NCI-H1105 (cell line): ENCODE data around the gene ACIN1.

Experiments
- DNase-seq: peaks from one replicate; lab custom pipeline; 2025; lab: John Stamatoyannopoulos, UW

The ACIN1 gene

DNA sequence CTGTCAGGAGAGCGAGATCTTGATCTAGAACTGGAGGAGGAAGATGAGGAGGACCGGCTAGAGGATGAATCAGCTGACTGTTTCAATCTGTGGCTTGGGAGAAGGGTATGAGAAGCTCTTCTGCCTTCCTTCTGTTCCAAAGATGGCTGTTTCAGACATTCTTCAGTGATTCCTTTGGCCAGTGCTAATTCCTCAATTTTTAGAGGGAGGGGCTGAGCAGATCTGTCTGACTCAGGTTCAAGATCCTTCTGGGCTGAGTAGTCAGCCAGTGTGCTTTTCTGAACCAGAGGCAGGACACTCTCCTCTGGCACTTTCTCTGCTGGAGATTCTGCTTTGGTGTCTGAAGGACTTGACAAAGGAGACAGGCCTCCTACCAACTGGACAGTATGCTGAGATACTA is 15.2 kb downstream of the ACIN1 start:
- no peak for DNase-seq

DNA sequence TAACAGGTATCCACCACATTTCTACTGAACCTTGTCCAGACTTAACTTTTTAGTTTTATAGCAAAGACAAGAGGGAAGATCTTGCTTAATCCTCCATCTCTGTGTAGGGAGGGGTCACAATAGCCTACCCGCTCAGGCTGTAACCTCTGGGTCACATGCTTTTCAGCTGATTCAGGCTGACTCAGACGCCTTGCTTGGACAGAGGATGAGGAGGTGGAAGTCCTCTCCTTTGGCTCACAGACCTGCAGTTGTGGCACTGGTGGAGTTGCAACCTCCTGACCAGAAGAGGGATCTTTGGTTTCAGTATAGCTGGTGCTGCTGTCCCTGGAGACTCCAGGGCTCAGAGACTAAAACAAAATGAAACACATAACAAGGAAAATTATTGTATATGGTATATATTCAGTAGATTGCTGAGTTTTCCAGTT is 16.2 kb downstream of the ACIN1 start:
- no peak for DNase-seq

DNA sequence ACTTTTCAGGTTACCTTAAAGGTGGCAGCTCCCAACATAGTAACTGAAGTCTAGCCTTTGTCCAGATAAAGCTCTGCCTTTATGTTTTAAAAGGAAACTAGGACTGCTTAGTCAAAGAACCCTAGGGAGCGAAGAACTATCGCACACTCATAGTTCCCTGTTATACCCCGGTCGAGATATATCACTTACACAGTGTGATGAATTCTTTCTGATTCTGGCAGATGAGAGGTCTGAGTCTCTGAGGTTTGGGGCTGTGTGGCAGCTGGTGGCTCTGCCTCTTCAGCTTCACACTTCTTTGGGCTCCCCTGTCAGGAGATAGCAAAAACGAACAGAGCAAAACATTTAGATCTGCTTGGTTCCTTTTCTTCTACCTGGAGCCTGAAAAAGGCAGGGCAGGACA is 17.0 kb downstream of the ACIN1 start:
- DNase-seq, result no peak

DNA sequence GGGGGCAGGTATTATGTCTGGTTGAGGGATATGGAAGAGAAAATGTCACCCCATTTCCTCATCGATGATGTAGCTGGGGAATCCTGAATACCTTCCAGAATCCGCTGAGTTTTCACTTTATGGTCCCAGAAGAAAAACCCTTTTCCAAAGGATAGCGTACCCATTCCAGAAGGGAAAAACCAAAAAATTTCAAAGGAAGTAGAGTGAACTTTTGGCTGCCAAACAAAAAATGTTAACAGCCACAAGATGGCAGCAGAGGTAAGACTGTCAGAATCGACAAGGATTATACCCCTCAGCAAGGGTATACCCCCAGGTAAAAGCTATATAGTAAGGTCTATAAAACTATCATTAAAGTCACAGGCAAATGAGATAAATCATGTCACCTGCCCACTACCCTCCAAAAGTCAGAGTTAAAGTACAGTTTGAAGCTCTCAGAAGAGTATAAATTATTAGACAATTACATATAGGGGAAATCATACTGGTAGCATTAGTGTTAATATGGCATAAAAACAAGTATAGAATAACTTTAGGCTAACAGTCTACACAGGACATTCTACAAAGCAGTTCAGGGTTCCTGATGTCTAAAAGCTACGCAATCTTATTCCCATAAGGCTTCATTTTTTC is 18.0 kb downstream of the ACIN1 start:
- DNase-seq, result no peak

DNA sequence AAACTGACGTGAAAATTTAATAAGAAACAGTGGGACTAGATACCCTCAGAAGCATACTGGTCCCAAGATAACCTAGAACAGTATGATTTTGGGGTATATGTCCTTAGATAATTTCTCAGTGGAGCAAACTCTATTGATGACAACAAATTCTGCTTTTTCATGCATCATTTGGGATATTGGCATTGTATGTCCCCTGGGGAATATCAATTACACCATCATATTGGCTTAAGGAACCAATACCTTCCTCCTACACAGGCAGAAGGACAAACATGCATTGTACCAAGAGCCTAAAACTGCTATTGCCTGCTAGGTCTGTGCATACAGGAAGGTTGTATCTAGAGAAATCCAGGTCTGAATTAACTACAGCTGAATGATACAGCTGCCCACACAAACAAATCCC is 20.0 kb downstream of the ACIN1 start:
- DNase-seq, result no peak

DNA sequence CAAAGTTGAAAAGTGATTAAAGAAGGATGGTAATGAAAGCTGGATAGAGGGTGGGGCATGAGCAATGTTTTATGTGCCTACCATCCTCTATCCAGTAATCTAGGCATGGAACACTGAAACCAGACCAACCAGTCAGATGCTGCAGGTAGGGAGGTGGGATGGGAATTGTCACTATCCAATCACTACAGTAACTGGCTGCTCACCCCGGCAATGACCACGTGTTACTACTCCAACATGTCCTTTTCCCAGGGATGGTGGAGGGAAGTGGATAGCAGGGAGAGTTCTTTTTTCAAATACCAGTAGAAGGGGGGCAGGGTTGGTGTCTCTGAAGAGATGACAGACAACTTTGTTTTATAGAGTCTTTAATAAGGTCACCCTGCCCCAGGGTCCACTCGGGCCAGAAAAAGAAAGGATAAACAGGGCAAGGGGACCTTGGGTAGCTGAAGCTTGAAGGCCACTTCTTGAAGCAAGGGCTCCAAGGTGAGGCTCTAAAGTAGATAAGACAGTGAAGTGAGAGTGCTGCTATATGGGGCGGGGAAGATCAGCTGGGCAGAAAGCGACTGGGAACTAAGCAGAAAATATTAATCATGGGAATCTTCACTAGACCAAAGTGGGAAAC is 22.9 kb downstream of the ACIN1 start:
- DNase-seq, result no peak

DNA sequence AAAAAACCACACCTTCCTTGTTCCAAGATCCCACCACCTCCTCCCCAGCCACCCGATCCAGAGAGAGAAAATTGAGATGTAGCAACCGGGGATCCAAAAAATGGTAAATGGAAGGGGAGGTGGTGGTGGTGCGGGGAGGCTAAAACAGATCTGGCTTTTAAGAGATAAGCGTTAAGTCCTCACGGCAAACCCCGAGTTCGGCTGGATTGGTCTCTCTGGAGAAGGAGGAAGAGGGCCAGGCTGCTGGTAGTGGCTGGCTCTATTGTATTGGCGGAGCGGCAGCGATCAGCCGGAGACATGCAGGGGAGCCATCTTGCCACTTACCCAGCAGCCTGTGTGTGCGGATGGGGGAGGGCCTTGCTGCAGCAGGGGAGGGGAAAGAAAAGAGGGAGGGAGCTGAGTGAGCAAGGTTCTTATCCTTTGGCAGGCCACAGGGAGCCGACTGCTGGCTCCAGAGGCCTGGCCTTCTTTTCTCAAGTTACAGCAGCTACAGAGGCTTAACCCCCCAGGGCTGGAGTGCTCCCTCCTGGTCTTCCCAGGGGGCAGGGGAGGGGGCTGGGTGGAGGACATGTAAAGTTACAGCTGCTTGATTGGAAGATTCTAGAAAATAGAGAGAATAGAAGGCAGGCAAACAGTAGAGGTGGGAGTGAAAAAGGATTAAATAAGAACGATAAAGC is 23.6 kb downstream of the ACIN1 start:
- DNase-seq, result no peak

DNA sequence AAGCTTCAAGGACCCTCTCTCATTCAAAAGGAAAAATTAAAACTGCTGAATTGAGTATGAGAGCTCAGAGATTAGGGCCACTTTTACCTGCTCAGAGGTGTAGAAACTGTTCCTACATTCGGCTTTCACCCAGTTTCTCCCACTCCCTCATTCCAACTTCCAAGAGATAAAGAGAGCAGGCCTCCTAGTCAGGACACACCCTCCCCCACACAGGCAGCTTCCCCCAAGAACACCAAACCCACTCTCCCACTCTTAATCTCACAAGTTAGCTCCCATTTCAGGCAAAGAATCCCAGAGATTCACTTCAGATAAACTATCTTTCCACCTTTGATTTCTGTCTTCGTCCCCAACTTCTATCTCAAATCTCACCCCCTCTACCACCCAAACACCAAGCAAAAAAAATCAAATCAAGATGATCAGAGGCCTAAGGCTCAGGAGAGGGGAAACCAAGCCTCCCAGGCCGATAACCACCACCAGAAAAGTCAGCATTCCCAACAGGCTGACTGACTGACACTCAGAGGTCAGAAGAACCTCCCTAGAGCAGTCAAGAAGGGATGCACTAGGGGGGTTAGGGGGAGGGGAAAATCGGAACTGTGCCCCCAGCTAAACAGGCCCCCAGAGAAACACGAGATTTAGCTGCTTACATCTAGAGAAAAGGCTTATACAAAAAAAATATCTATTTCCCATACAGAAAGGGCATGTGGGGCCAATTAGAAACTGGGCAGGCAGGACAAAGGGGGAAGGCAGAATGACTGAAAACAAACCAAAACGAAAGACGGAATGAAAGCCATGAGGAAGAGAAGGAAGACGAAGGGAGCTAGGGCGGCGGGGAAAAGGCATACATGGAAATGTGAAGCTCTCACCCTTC is 24.4 kb downstream of the ACIN1 start:
- DNase-seq, result no peak

DNA sequence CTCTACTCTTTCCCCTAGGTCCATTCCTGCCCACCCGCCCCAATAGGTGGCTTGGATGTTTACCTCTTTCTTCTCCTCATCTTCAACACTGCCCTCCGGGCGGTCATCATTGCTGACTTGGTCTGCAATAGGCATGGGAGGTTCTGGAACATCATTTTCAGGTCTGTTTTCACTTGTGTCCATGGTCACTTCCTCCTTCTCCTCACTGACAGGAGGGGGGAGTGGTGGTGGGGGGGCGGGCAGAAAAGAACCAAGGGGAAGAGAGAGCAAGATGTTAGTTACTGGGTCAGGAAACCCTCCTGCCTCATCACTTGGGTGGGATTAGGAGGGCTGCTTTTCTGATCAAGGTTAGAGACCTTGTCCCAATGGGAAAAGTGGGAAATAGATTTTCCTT is 25.5 kb downstream of the ACIN1 start:
- DNase-seq, result no peak

DNA sequence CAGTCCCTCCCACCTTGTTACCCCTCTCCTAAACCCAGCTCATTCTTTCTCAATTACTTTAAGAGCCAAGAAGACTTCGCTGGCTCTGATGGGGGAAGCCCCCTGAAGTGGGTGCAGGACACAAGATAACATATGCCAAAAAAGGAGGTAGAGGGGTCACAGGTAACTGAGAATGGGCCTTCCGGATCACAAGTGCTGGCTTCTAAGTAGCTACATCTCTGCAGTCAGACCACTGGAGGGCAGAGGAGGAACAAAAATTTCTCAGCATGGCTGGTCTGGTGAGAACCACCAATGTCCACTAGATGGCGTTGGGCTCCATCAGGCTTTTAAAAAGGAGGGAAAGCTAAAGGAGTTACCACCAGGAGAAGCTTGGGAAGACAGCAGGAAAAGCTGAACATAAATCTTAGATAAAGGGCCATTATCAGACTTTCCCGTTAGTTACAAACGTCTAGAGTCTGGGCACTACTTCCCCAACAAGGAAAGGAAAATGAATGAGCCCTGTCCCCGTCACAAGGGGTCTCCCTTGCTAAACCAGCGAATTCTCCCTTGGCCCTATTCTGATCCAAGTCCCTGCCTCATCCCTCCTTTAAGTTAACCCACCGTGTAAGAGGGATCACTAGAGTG is 26.0 kb downstream of the ACIN1 start:
- no peak for DNase-seq

DNA sequence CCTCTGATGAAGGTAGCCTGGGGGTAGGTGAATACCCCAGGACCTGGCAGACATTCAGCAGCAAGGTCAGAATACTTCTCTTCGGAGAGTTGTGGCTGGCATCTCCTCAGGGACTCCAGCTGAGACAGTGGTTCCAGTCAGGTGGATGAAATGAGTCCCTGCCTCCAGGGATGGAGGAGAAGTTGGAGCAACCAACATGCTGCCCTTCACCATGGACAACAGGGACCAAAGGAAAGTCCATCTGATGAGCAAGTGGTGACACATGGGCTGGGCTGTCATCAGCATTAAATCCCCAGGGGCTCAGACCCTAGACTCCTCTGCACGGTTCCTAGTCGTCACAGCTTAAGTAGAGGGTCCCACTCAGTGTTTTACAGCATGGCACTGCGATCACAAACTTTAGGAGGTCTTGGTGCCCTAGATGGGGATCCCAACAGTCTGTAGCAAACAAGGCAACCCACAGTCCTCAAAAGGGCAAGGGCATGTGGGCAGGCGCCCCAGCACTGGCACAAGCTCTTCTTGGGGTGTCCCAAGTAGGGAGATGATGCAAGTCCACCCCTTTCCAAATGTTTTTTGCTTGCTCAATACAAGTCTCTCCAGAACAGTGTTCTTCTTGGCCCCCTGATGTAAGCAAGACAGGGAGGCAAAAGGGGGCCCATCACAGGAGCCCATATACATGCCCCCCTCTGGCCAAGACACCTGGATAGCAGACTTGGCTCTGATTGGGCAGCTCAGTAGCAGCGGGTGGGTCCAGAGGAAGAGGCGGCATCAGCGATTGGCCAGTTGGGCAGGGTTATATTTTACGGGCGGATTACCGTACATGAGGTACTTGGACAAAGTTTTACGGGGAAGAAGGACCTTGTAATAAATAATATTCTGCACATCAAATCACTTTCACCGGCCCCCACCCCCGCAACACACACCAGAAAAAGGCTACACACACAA is 26.8 kb downstream of the ACIN1 start:
- no peak for DNase-seq

DNA sequence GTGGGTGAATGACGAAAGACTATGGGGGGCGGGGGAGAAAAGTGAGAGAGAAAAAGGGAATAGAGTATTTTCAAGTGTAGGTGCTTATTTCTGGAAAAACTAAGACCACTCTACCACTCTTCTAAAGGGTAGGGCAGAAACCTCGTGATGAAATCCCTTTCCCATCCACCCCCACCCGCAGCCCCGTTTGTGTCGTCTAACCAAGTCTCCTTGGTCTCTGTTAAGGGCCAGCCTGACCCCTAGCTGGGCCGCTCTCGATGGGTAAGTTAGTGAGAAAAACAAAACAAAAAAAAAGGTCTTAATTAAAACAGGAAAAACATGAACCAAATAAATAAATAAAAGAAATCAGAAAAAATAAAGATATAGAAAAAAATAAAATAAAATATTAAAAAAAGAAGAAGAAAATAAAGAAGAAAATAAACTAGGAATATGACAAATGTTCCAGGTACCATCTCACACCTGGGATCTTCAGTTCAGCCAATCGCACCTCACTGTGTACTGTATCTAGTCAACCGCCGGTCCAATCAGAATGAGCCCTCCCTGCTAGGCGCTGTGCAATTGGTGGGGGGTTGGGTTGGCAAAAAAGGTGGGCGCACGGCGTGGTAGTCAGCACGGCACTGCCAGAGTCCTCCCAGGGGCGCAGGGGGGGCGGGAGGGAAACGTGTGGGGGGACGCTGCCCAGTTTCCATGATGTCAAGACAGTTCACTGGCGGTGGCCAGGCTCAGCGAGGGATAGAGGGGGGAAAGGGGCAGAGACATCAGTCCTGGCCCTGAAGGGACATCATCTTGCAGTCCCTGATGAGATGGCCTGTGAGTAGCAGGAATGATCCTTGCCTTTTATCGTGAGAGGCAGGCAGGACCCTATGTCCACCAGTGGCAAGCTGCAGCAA is 27.8 kb downstream of the ACIN1 start:
- DNase-seq, result no peak

DNA sequence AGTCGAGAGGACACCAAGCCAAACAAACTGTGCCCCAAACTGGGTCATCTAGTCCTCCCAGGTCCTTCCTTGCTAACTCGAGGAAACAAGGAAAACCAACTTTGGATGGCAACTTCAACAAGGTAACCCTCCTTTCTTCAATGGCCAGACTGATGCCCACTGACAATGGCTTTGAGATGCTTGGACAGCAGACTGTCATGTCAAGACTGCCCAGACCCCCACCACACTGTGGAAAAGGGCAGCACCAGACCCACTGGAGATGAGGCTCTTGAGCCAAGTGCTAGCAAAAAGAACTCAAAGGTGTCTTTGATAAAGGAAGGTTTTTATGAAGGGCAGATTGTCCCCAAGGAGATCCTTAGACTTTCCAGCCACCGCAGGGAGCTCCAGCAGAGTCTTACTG is 28.6 kb downstream of the ACIN1 start:
- DNase-seq, result no peak

DNA sequence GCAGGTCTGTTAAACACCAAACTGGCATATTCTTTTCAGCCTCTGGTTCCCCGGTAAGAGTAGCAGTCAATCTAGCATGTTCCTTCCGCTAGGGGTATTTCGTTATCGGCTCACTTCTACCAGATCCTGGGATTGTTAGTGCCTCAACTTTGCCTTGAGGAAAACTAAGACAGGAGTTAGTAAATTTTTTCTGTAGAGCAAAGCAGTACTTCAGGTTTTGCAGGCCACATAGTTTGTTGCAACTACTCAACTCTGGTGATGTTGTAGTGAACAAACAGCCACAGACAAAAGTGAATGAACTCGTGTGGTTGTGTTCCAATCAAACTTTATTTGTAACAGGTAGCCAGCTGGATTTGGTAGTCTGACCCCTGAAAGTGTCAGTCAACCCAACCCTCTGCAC is 31.3 kb downstream of the ACIN1 start:
- DNase-seq, result no peak

DNA sequence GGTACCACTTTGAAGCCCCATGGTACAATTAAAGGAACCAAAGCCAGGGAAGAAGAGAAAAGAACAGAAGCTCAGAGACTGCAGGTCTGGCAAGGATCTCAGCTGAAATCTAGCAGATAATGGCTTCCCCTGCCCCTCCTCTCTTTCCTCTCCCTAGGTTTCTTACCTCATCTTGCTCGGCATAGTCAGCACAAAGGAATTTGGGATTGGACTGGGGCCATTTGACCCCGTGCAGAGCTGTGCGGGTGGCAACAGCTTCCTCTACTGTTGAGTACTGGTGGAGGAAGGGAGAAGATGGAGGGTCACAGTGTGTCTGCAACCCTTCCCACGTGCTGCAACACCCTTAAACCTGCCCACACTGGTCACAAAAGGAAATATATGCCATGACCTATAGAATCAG is 32.9 kb downstream of the ACIN1 start:
- no peak for DNase-seq

DNA sequence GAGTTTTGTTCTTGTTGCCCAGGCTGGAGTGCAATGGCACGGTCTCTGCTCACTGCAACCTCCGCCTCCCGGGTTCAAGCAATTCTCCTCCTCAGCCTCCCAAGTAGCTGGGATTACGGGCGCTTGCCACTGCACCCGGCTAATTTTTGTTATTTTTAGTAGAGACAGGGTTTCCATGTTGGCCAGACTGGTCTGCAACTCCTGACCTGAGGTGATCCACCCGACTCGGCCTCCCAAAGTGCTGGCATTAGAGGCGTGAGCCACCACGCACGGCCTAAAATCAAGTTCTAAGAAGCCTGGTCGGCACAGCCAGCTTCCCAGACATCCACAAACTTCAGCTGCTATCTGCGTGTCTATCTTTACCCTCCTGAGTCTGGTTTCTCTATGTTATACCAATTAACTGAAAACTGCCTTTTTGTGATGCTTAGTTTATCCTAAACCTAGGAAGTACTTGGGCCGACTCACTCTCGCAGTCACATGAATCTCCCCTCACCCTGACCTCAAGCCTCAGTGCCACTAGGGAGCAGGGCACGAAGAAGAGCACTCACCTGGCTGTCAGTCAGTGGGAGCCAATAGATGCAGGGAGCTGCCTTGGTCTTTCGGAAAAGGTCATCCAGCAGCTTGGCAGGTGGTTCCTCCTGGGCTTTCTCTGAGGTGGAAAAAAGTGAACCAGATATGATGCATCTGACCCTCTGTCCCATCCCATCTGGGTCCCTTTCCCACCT is 34.2 kb downstream of the ACIN1 start:
- no peak for DNase-seq

DNA sequence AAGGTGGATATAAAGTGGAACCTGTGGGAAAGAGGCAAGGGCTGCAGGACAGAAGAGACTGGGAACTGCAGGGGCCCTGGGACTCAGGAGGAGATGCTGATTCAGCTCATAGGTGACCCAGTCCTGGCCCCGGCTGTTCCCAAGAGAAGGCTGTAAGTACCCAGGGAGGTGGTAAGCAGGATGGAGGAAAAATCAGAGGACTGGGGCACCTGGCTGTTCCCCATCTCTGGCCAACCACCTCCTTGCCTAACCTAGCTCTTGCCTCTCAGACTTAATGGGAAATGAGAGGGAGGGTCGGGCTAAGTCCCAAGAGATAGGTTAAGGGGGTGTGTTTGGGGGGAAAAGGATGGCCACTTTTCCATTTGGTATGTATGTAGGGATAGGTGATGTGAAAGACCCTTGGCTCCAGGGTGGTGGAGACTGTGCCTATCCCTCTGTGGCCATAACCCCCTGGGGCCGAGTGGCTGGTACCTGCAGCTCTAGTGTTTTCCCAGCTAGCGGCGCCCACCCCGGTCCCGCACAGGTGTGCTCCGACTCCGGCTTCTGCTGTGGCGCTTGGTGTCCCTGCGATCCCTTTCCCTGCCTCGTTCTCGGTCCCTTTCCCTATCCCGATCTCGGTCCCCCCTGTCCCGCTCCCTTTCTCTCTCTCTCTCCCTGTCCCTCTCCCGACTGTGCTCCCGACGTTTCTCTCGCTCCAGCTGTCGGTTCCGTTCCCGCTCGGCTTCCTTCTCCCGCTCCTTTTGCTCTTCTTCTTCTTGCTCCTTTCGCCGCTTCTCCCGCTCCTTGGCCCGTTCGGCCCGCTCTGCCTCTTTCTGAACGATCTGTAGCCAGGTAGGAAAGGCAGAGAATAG is 36.1 kb downstream of the ACIN1 start:
- DNase-seq, result no peak
